ENCODE results near the gene TRPM6.
"Not testable (repeated sequence)": the region's sequence is repeated elsewhere in the genome, so short reads cannot be mapped to it uniquely, and the experiment has no call there.

TRPM6 gene

DNA sequence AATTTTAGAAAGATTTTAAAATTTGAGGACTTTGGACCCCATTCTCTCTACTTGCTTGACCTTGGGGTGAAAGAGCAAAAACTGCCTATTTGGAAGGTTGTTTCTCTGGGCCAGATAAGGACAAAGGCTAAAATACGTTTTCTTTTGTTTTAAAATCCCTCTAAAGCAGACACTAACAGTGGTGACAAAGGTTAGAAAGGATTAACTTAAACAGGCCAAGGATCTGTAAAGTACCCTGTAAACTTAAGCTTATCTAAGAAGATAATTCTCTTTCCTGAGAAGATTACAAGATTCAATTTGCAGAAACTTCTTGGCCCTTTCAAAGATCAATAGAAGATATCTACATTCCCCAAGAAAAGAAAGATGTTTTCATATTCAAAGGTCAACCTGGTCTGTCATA is 12.1 kb downstream of the TRPM6 start:
- no peak for TF ChIP-seq TAF1 (IDR thresholded peaks at IDR 0.05; ENCODE audit: borderline replicate concordance, low read depth, low read length)
- no peak for TF ChIP-seq POLR2AphosphoS5 (IDR thresholded peaks at IDR 0.05; ENCODE audit: low read depth, low read length)
- no peak for TF ChIP-seq POLR2A (IDR thresholded peaks at IDR 0.05; ENCODE audit: low read depth, low read length)
- FAIRE-seq = no peak
- no peak for DNase-seq (ENCODE audit: insufficient read length)

DNA sequence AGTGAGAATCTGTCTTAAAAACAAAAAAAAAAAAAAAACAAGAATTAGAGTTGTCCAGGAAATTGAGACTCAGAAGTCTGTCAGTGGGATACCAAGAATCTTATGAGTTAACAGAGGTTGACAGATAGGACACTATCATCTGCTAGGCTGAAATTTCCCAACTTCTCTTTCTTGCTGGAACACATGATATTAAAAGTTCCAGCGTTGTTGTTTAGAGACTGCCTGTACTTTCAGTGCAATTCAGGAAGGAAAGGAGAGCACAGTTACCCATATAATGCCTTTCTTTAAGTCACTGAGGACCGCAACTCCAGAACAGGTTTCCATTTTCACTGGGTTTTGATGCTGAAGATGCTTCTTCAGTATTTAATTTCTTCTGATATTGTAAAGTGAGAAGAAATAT is 13.5 kb downstream of the TRPM6 start:
- DNase-seq (ENCODE audit: insufficient read length) (no peak), FAIRE-seq (no peak)
- TF ChIP-seq POLR2AphosphoS5 (IDR thresholded peaks at IDR 0.05; ENCODE audit: low read depth, low read length) (no peak), POLR2A (IDR thresholded peaks at IDR 0.05; ENCODE audit: low read depth, low read length) (no peak), TAF1 (IDR thresholded peaks at IDR 0.05; ENCODE audit: borderline replicate concordance, low read depth, low read length) (no peak)

- no peak for FAIRE-seq
- no peak for DNase-seq (ENCODE audit: insufficient read length)
- TF ChIP-seq TAF1 (IDR thresholded peaks at IDR 0.05; ENCODE audit: borderline replicate concordance, low read depth, low read length) (no peak), POLR2A (IDR thresholded peaks at IDR 0.05; ENCODE audit: low read depth, low read length) (no peak), POLR2AphosphoS5 (IDR thresholded peaks at IDR 0.05; ENCODE audit: low read depth, low read length) (no peak)
Observed at GRCh38 chr9:74872619-74873233, 15.0 kb downstream of the TRPM6 start.

DNA sequence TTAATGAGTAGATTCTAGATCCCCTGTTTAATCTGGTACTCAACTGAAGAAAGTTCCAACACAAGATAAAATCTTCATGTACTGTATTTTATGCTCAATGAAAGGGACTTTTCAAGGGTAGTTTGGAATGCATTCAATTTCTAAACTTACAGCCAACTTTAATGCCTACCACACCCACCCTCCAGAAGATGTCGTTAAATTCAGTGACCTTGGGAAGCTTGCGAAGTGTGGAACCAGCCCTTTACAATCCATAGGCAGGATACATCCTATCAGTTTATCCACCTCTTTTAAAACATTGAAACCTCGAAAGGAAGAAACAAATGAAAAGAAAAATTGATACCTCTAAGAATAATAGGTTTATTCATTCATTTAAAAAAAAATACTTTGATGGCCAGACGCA is 20.2 kb downstream of the TRPM6 start:
- no peak for DNase-seq (ENCODE audit: insufficient read length)
- TF ChIP-seq TAF1 (IDR thresholded peaks at IDR 0.05; ENCODE audit: borderline replicate concordance, low read depth, low read length) (no peak), POLR2A (IDR thresholded peaks at IDR 0.05; ENCODE audit: low read depth, low read length) (no peak), POLR2AphosphoS5 (IDR thresholded peaks at IDR 0.05; ENCODE audit: low read depth, low read length) (no peak)

DNA sequence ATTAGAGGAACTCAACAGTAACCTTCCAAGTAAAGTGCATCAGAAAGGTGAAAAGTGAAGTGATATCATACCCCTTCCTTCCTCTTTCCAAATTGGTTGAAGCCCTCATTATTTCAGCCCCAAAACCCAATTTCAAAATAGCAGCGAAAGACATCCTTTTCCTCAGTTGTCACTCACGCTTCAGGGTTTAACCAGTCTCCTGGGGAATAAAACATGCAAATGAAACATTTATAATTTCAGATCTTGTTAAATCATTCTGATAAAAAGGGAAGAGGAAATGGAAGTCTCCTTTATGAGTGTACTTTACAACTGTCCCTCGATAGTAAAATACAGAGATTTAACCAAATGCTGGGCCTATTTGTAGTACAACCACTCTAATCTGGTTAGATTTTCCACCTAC is 22.5 kb downstream of the TRPM6 start:
- no peak for TF ChIP-seq POLR2A (IDR thresholded peaks at IDR 0.05; ENCODE audit: low read depth, low read length)
- no peak for TF ChIP-seq TAF1 (IDR thresholded peaks at IDR 0.05; ENCODE audit: borderline replicate concordance, low read depth, low read length)
- no peak for TF ChIP-seq POLR2AphosphoS5 (IDR thresholded peaks at IDR 0.05; ENCODE audit: low read depth, low read length)
- DNase-seq (ENCODE audit: insufficient read length) (no peak), FAIRE-seq (no peak)

More for the DNA sequence above, 20.2 kb downstream of the TRPM6 start:
- no peak for FAIRE-seq

DNA sequence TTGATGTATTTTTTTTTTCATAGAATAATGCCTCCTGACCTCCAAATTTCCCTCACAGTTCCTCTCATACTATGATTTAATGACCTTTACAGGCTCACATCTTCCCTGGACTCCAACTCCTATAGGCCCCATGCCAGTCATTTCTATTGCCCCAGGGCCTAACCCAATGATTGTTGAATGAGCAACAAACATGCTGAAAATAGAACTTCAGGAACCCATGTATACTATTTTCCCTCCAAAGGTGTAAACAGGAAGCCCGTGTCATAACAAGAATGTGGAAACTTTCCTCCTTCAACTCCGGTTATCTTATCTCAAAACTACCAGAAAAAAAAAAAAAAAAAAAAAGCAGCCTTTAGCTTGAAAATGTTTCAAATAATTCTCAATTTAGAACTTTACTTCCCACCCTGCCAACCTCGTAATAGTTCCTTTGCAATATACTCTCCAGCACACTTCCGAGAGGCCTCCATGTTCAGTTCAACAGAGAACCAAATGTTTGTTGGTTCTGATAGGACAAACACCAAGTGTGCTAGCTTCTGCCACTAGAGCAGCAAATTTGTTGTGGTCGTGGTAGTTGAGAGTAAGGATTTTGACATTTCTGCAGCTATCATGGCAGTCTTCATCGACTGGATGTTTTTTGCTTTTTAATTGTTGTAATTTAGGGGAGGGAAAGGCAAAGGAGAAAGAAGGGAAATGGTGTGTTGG is 25.8 kb downstream of the TRPM6 start:
- DNase-seq (ENCODE audit: insufficient read length) (no peak), FAIRE-seq (no peak)
- no peak for TF ChIP-seq POLR2A (IDR thresholded peaks at IDR 0.05; ENCODE audit: low read depth, low read length)
- TF ChIP-seq TAF1 (IDR thresholded peaks at IDR 0.05; ENCODE audit: borderline replicate concordance, low read depth, low read length) = no peak
- no peak for TF ChIP-seq POLR2AphosphoS5 (IDR thresholded peaks at IDR 0.05; ENCODE audit: low read depth, low read length)

DNA sequence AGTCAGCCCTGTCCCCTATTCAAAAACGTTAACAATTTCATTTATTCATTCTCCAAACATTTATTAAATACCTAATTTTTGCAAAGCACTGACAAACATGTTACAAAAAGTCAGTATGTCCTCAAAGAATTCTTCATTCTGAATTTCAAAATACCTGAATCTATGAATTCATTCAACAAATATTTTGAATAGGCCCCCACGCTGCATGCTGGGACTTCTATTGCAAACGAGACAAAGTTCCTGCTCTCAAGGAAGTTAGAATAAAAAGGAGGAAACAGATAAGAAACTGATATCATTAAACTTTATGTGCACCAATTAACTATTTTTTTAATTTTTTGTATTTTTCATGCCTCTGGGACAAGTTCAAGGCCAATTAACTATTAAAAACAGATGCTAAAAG is 26.6 kb downstream of the TRPM6 start:
- FAIRE-seq (no peak), DNase-seq (ENCODE audit: insufficient read length) (no peak)
- TF ChIP-seq POLR2AphosphoS5 (IDR thresholded peaks at IDR 0.05; ENCODE audit: low read depth, low read length) (no peak), TAF1 (IDR thresholded peaks at IDR 0.05; ENCODE audit: borderline replicate concordance, low read depth, low read length) (no peak), POLR2A (IDR thresholded peaks at IDR 0.05; ENCODE audit: low read depth, low read length) (no peak)

GRCh38 chr9:74860247-74860646 is 27.5 kb downstream of the TRPM6 start:
- not testable (repeated sequence) for FAIRE-seq; DNase-seq (ENCODE audit: insufficient read length)

- no peak for DNase-seq (ENCODE audit: insufficient read length)
- no peak for TF ChIP-seq POLR2AphosphoS5 (IDR thresholded peaks at IDR 0.05; ENCODE audit: low read depth, low read length)
- TF ChIP-seq POLR2A (IDR thresholded peaks at IDR 0.05; ENCODE audit: low read depth, low read length) = no peak
- TF ChIP-seq TAF1 (IDR thresholded peaks at IDR 0.05; ENCODE audit: borderline replicate concordance, low read depth, low read length) = no peak
- no peak for FAIRE-seq
Observed at GRCh38 chr9:74859786-74860185, 27.9 kb downstream of the TRPM6 start.

DNA sequence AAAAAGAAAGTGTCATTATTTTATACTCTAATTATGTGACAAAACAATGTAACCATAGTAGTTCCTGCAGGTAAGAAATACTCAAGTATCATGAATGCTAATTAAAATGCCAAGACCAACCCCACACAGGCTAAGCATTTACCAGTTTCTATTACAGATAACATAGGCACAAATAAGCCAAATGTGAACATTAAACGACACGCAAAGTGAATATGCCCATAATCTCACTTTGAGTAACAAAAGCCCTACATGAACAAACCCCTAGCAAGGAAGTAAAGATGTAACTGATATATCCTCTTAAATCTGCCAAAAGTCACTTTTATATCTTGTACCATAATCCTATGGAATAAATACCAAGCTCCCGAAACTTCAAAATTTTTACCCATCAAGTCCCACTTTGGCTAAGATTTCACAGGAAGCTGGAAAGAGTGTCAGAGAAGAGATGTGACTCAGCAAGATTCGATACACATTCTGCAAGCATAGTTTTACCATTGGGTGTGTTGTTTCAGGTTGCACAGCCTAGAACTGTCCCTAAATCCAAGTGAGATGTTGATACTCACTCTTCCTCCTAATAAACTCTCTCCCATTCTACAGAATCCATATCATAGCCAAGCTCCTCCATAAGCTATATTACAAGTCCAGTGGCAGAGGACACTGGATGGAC is 28.8 kb downstream of the TRPM6 start:
- no peak for DNase-seq (ENCODE audit: insufficient read length)
- FAIRE-seq = no peak
- TF ChIP-seq TAF1 (IDR thresholded peaks at IDR 0.05; ENCODE audit: borderline replicate concordance, low read depth, low read length) (no peak), POLR2A (IDR thresholded peaks at IDR 0.05; ENCODE audit: low read depth, low read length) (no peak), POLR2AphosphoS5 (IDR thresholded peaks at IDR 0.05; ENCODE audit: low read depth, low read length) (no peak)

GRCh38 chr9:74856989-74857388 is 30.7 kb downstream of the TRPM6 start:
- FAIRE-seq = no peak

DNA sequence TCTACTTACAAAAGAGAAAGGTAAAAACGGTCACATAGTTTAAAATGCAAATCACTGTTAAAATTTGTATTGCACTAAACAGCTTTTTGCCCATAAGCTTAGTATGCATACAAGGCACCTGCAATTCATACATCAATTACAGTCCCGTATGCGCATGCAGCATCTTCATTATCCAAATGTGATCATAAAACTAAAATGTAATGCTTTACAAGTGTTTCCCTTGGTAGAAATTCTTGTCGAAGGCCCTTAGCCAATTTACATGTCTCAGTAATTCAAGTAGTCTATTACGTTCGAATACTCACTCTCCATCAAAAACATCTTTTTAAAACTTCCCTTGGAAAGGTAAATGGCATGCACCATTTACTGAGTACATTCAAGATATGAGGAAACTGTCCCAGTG is 32.6 kb downstream of the TRPM6 start:
- FAIRE-seq = no peak
- DNase-seq (ENCODE audit: insufficient read length) = no peak
- TF ChIP-seq POLR2AphosphoS5 (IDR thresholded peaks at IDR 0.05; ENCODE audit: low read depth, low read length) (no peak), TAF1 (IDR thresholded peaks at IDR 0.05; ENCODE audit: borderline replicate concordance, low read depth, low read length) (no peak), POLR2A (IDR thresholded peaks at IDR 0.05; ENCODE audit: low read depth, low read length) (no peak)

More at GRCh38 chr9:74856989-74857388, 30.7 kb downstream of the TRPM6 start:
- TF ChIP-seq TAF1 (IDR thresholded peaks at IDR 0.05; ENCODE audit: borderline replicate concordance, low read depth, low read length) (no peak), POLR2A (IDR thresholded peaks at IDR 0.05; ENCODE audit: low read depth, low read length) (no peak)
- no peak for DNase-seq (ENCODE audit: insufficient read length)

DNA sequence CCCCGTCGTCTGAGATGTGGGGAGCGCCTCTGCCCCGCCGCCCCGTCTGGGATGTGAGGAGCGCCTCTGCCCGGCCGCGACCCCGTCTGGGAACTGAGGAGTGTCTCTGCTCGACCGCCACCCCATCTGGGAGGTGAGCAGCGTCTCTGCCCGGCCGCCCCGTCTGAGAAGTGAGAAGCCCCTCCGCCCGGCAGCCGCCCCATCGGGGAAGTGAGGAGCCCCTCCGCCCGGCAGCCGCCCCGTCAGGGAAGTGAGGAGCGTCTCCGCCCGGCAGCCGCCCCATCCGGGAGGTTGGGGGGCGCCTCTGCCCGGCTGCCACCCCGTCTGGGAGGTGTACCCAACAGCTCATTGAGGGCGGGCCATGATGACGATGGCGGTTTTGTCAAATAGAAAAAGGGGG is 34.7 kb downstream of the TRPM6 start:
- FAIRE-seq; DNase-seq (ENCODE audit: insufficient read length): not testable (repeated sequence)
